PC-3 (cell line): ENCODE data around the gene UQCR11. TPM values are rescaled to one million over a fixed set of nuclear protein-coding genes. Genes with fewer than 3 reads are reported as not detected.

Experiments
- ATAC-seq: fragments of 200-7000 bp; cut with Tn5 transposase; 2 replicates; pipeline ENCODE4 v1.9.1; 2020; ENCODE audit warnings: mild to moderate bottlenecking, moderate library complexity
- BruUV-seq: library from RNA; stranded (reverse); fragments of 400-500 nt; replicated peaks from 2 replicates; lab custom pipeline; 2021; lab: Mats Ljungman, UMichigan
- CTCF ChIA-PET: fragments of 300-600 bp; sonication (Branson Sonifier 250); formaldehyde crosslinking; loops from one replicate; lab custom pipeline; 2022; ENCODE audit warnings: antibody characterized with exemption; lab: Charles Lee
- POLR2A ChIA-PET: fragments of 300-600 bp; sonication (Branson Sonifier 250); formaldehyde crosslinking; loops from one replicate; lab custom pipeline; 2022; ENCODE audit warnings: antibody characterized with exemption; ENCODE audit not compliant: unreplicated experiment; lab: Charles Lee
- DNase-seq: peaks from one replicate; pipeline ENCODE4 v3.0.0-alpha.2; 2015
- H2AFZ ChIP-seq: fragments of 300-600 bp; sonication (generic); 2 replicates; pipeline ENCODE4 v1.6.0; 2016; ENCODE audit warnings: antibody characterized with exemption, low read length
- H3F3A ChIP-seq: fragments of 300-600 bp; sonication (generic); one replicate; pipeline ENCODE4 v1.6.0; 2017; ENCODE audit warnings: antibody characterized with exemption, low read length, control low read depth, mild to moderate bottlenecking; ENCODE audit not compliant: unreplicated experiment
- H3K27ac ChIP-seq: fragments of 300-600 bp; sonication (generic); 2 replicates; pipeline ENCODE4 v1.5.1; 2016; ENCODE audit warnings: mild to moderate bottlenecking, low read length
- H3K27me3 ChIP-seq: fragments of 300-600 bp; sonication (generic); 2 replicates; pipeline ENCODE4 v1.6.1; 2016; ENCODE audit warnings: low read length, mixed read lengths
- H3K36me3 ChIP-seq: fragments of 300-600 bp; sonication (generic); 2 replicates; pipeline ENCODE4 v1.6.1; 2016; ENCODE audit warnings: low read depth, mixed run types, low read length, mixed read lengths
- H3K4me1 ChIP-seq: fragments of 300-600 bp; sonication (generic); 2 replicates; pipeline ENCODE4 v1.5.1; 2016; ENCODE audit warnings: low read length; ENCODE audit not compliant: insufficient read depth
- H3K4me2 ChIP-seq: fragments of 300-600 bp; sonication (generic); 2 replicates; pipeline ENCODE4 v1.6.0; 2016; ENCODE audit warnings: low read length
- H3K4me3 ChIP-seq: fragments of 300-600 bp; sonication (generic); 2 replicates; pipeline ENCODE4 v1.5.1; 2016; ENCODE audit warnings: mild to moderate bottlenecking, low read length, mixed read lengths
- H3K79me2 ChIP-seq: fragments of 300-600 bp; sonication (generic); 2 replicates; pipeline ENCODE4 v1.6.1; 2017; ENCODE audit warnings: low read length, mixed read lengths
- H3K9ac ChIP-seq: fragments of 300-600 bp; sonication (generic); 2 replicates; pipeline ENCODE4 v1.6.0; 2016; ENCODE audit warnings: mild to moderate bottlenecking, low read length
- H3K9me2 ChIP-seq: fragments of 300-600 bp; sonication (generic); replicated peaks from 2 replicates; pipeline ENCODE4 v1.6.1; 2016; ENCODE audit warnings: mixed run types, low read length, mixed read lengths
- H3K9me3 ChIP-seq: fragments of 300-600 bp; sonication (generic); 2 replicates; pipeline ENCODE4 v1.6.1; 2016; ENCODE audit warnings: low read length, mixed read lengths
- H4K20me1 ChIP-seq: fragments of 300-600 bp; sonication (generic); 2 replicates; pipeline ENCODE4 v1.6.1; 2016; ENCODE audit warnings: low read length, mixed read lengths
- CTCF ChIP-seq: fragments of 300-600 bp; sonication (generic); conservative IDR thresholded peaks from 2 replicates; pipeline ENCODE4 v1.5.1; 2017; ENCODE audit warnings: antibody characterized with exemption, low read depth, mild to moderate bottlenecking, low read length
- EZH2 ChIP-seq: fragments of 300-600 bp; sonication (generic); IDR thresholded peaks from one replicate; pipeline ENCODE4 v1.6.1; 2017; ENCODE audit warnings: antibody characterized with exemption, mild to moderate bottlenecking, low read length; ENCODE audit not compliant: unreplicated experiment
- EZH2phosphoT487 ChIP-seq: fragments of 300-600 bp; sonication (generic); IDR thresholded peaks from 2 replicates; pipeline ENCODE4 v1.6.1; 2018; ENCODE audit warnings: mild to moderate bottlenecking, antibody characterized with exemption, low read length, borderline replicate concordance
- intact Hi-C: fragments of 100-400 bp; cut with micrococcal nuclease; formaldehyde crosslinking; loops from 2 replicates; pipeline ENCODE4 v1.9.0; 2023
- total RNA-seq: library from RNA; depleted of rRNA; stranded (reverse); fragments of >200 nt; gene quantifications from 2 replicates; pipeline ENCODE4 v1.2.3, GENCODE V29; 2014

UQCR11 gene
- total RNA-seq, 1 experiment from 2014 or later: 148 TPM

- H3K4me1 ChIP-seq: no peaks in the 10 kb centered on the region
- no peaks in the 10 kb centered on the region for H3K36me3 ChIP-seq
- H3K79me2 ChIP-seq: no peaks in the 10 kb centered on the region
- TF ChIP-seq EZH2 (no peak), EZH2phosphoT487 (no peak), CTCF (no peak)
- no peak for DNase-seq
- no TSS peak for BruUV-seq
- H2AFZ ChIP-seq: no peak overlapping the region
- ChIA-PET CTCF (no interaction called here), POLR2A (no interaction called here)
- H3K27me3 ChIP-seq: no peaks in the 10 kb centered on the region
- ATAC-seq: no peak
- H3K4me2 ChIP-seq: no peak overlapping the region
- H3K4me3 ChIP-seq: no peak overlapping the region
- intact Hi-C loops: no loop called here
- no peaks in the 10 kb centered on the region for H3K9me2 ChIP-seq
- no peak overlapping the region for H3K9ac ChIP-seq
- H4K20me1 ChIP-seq: no peaks in the 10 kb centered on the region
- no peak overlapping the region for H3K27ac ChIP-seq
- no peaks in the 10 kb centered on the region for H3K9me3 ChIP-seq
- no peaks in the 10 kb centered on the region for H3F3A ChIP-seq
Measured at GRCh38 chr19:1622007-1622406, 16.7 kb upstream of the UQCR11 start.

GRCh38 chr19:1621574-1621973, 16.3 kb upstream of the UQCR11 start:
- CTCF ChIA-PET: no interaction called here
- Histone ChIP-seq H3F3A (no peaks in the 10 kb centered on the region), H4K20me1 (no peaks in the 10 kb centered on the region), H3K27me3 (no peaks in the 10 kb centered on the region), H3K4me2 (no peak overlapping the region), H3K4me3 (no peak overlapping the region), H3K4me1 (no peaks in the 10 kb centered on the region), H3K79me2 (no peaks in the 10 kb centered on the region), H3K9me3 (no peaks in the 10 kb centered on the region), H2AFZ (no peak overlapping the region), H3K27ac (no peak overlapping the region), H3K9ac (no peak overlapping the region), H3K36me3 (no peaks in the 10 kb centered on the region), H3K9me2 (no peaks in the 10 kb centered on the region)
- POLR2A ChIA-PET: no interaction called here
- no TSS peak for BruUV-seq
- DNase-seq (no peak), ATAC-seq (no peak)
- intact Hi-C loops: no loop called here
- TF ChIP-seq CTCF (no peak), EZH2phosphoT487 (no peak), EZH2 (no peak)

GRCh38 chr19:1621021-1621420, 15.8 kb upstream of the UQCR11 start:
- ATAC-seq (no peak), DNase-seq (no peak)
- Histone ChIP-seq H3K9me2 (no peaks in the 10 kb centered on the region), H4K20me1 (no peaks in the 10 kb centered on the region), H3K27ac (no peak overlapping the region), H3K79me2 (no peaks in the 10 kb centered on the region), H3K4me3 (no peak overlapping the region), H3F3A (no peaks in the 10 kb centered on the region), H3K9me3 (no peaks in the 10 kb centered on the region), H3K4me2 (no peak overlapping the region), H2AFZ (no peak overlapping the region), H3K36me3 (no peaks in the 10 kb centered on the region), H3K27me3 (no peaks in the 10 kb centered on the region), H3K4me1 (no peaks in the 10 kb centered on the region), H3K9ac (no peak overlapping the region)
- TF ChIP-seq CTCF: no peak
- no peak for TF ChIP-seq EZH2phosphoT487
- TF ChIP-seq EZH2: no peak
- intact Hi-C loops: no loop called here
- POLR2A ChIA-PET: no interaction called here
- no TSS peak for BruUV-seq
- CTCF ChIA-PET: no interaction called here
